ENCODE measurements around the gene RGS16.

The RGS16 gene

GRCh38 chr1:182608845-182609610 is 4.8 kb upstream of the RGS16 start:
- Mint-ChIP-seq H3K9me3 (no peaks in the 10 kb centered on the region), H3K36me3 (no peaks in the 10 kb centered on the region), H3K27ac (no peak overlapping the region), H3K4me3 (no peak overlapping the region), H3K27me3 (peaks cover 38 to 48% of the 10 kb centered on the region in 2 donors), H3K4me1 (peaks cover 11 to 15% of the 10 kb centered on the region in 2 donors)
- DNase-seq (no peak), ATAC-seq (replicated peaks) (no peak)

- Mint-ChIP-seq H3K27ac (no peak overlapping the region), H3K4me3 (no peak overlapping the region), H3K36me3 (peaks cover under 1 to 3% of the 10 kb centered on the region in 2 donors), H3K4me1 (peaks cover 7 to 13% of the 10 kb centered on the region in 2 donors), H3K9me3 (no peaks in the 10 kb centered on the region), H3K27me3 (peaks cover 31 to 40% of the 10 kb centered on the region in 2 donors)
- DNase-seq (no peak), ATAC-seq (replicated peaks) (no peak)
Observed at GRCh38 chr1:182608236-182608635, 4.0 kb upstream of the RGS16 start.

GRCh38 chr1:182607566-182607965 is 3.4 kb upstream of the RGS16 start:
- DNase-seq: no peak
- H3K36me3 Mint-ChIP-seq: peaks cover 3% of the 10 kb centered on the region in 2 donors
- H3K27ac Mint-ChIP-seq: no peak overlapping the region

GRCh38 chr1:182603646-182604174 is 479 bp downstream of the RGS16 start:
- H3K36me3 Mint-ChIP-seq: peaks cover 3 to 11% of the 10 kb centered on the region in 2 donors
- peak; percentile 17 to 18 for ATAC-seq (replicated peaks)
- H3K4me1 Mint-ChIP-seq: peaks cover 10 to 14% of the 10 kb centered on the region in 2 donors
- H3K4me3 Mint-ChIP-seq: no peak overlapping the region
- H3K27ac Mint-ChIP-seq: peak overlapping the region; percentile 92
- DNase-seq: no peak
- peaks cover 4 to 5% of the 10 kb centered on the region in 2 donors for H3K27me3 Mint-ChIP-seq
- no peaks in the 10 kb centered on the region for H3K9me3 Mint-ChIP-seq

More at GRCh38 chr1:182607566-182607965, 3.4 kb upstream of the RGS16 start:
- Mint-ChIP-seq H3K4me1 (peaks cover 7 to 16% of the 10 kb centered on the region in 2 donors), H3K9me3 (no peaks in the 10 kb centered on the region), H3K4me3 (no peak overlapping the region), H3K27me3 (peaks cover 26 to 34% of the 10 kb centered on the region in 2 donors)
- ATAC-seq (replicated peaks): no peak

GRCh38 chr1:182602935-182603645 is 1.1 kb downstream of the RGS16 start:
- Mint-ChIP-seq H3K9me3 (no peaks in the 10 kb centered on the region), H3K27me3 (peaks cover 3 to 5% of the 10 kb centered on the region in 2 donors), H3K4me1 (peaks cover 10 to 20% of the 10 kb centered on the region in 2 donors), H3K36me3 (peaks cover 3 to 11% of the 10 kb centered on the region in 2 donors), H3K27ac (peak overlapping the region; percentile 92), H3K4me3 (no peak overlapping the region)
- DNase-seq (peak; percentile 15), ATAC-seq (replicated peaks) (peak; percentile 59 to 68)

GRCh38 chr1:182601913-182602312 is 2.3 kb downstream of the RGS16 start:
- no peaks in the 10 kb centered on the region for H3K9me3 Mint-ChIP-seq
- H3K27ac Mint-ChIP-seq: no peak overlapping the region
- H3K27me3 Mint-ChIP-seq: peaks cover under 1 to 3% of the 10 kb centered on the region in 2 donors
- peaks cover 7 to 14% of the 10 kb centered on the region in 2 donors for H3K4me1 Mint-ChIP-seq
- DNase-seq (no peak), ATAC-seq (replicated peaks) (no peak)
- no peak overlapping the region for H3K4me3 Mint-ChIP-seq
- H3K36me3 Mint-ChIP-seq: peaks cover 3 to 11% of the 10 kb centered on the region in 2 donors

- DNase-seq: peak; percentile 42
- peaks cover 0 to 3% of the 10 kb centered on the region in 2 donors for H3K27me3 Mint-ChIP-seq
- H3K36me3 Mint-ChIP-seq: peaks cover 3 to 11% of the 10 kb centered on the region in 2 donors
- no peak overlapping the region for H3K27ac Mint-ChIP-seq
- no peak overlapping the region for H3K4me3 Mint-ChIP-seq
- peak in 1 of 2 donors; percentile 11 for ATAC-seq (replicated peaks)
- peaks cover 7 to 13% of the 10 kb centered on the region in 2 donors for H3K4me1 Mint-ChIP-seq
- H3K9me3 Mint-ChIP-seq: no peaks in the 10 kb centered on the region
Observed at GRCh38 chr1:182601416-182601786, 2.8 kb downstream of the RGS16 start.

- H3K36me3 Mint-ChIP-seq: peaks cover 3 to 11% of the 10 kb centered on the region in 2 donors
- no peak overlapping the region for H3K27ac Mint-ChIP-seq
- DNase-seq (no peak), ATAC-seq (replicated peaks) (no peak)
- peaks cover 7 to 13% of the 10 kb centered on the region in 2 donors for H3K4me1 Mint-ChIP-seq
- H3K27me3 Mint-ChIP-seq: peaks cover 0 to 3% of the 10 kb centered on the region in 2 donors
- no peaks in the 10 kb centered on the region for H3K9me3 Mint-ChIP-seq
- no peak overlapping the region for H3K4me3 Mint-ChIP-seq
Observed at GRCh38 chr1:182600745-182601415, 3.3 kb downstream of the RGS16 start.

GRCh38 chr1:182600036-182600713 is 4.0 kb downstream of the RGS16 start:
- H3K4me3 Mint-ChIP-seq: no peak overlapping the region
- peaks cover 0 to 3% of the 10 kb centered on the region in 2 donors for H3K27me3 Mint-ChIP-seq
- H3K9me3 Mint-ChIP-seq: no peaks in the 10 kb centered on the region
- peaks cover 7 to 13% of the 10 kb centered on the region in 2 donors for H3K4me1 Mint-ChIP-seq
- peaks cover 3 to 11% of the 10 kb centered on the region in 2 donors for H3K36me3 Mint-ChIP-seq
- DNase-seq: no peak
- ATAC-seq (replicated peaks): no peak
- peak overlapping the region; percentile 27 for H3K27ac Mint-ChIP-seq

GRCh38 chr1:182599339-182599738 is 4.8 kb downstream of the RGS16 start:
- H3K27ac Mint-ChIP-seq: no peak overlapping the region
- peaks cover 4 to 13% of the 10 kb centered on the region in 2 donors for H3K4me1 Mint-ChIP-seq

GRCh38 chr1:182598296-182598695 is 5.9 kb downstream of the RGS16 start:
- DNase-seq (no peak), ATAC-seq (replicated peaks) (no peak)
- H3K36me3 Mint-ChIP-seq: peaks cover 0 to 11% of the 10 kb centered on the region in 2 donors
- H3K4me1 Mint-ChIP-seq: peaks cover 3 to 13% of the 10 kb centered on the region in 2 donors
- H3K4me3 Mint-ChIP-seq: no peak overlapping the region
- no peaks in the 10 kb centered on the region for H3K27me3 Mint-ChIP-seq
- H3K9me3 Mint-ChIP-seq: no peaks in the 10 kb centered on the region
- H3K27ac Mint-ChIP-seq: no peak overlapping the region

More at GRCh38 chr1:182599339-182599738, 4.8 kb downstream of the RGS16 start:
- DNase-seq: no peak
- ATAC-seq (replicated peaks): no peak
- H3K9me3 Mint-ChIP-seq: no peaks in the 10 kb centered on the region
- H3K4me3 Mint-ChIP-seq: no peak overlapping the region
- H3K36me3 Mint-ChIP-seq: peaks cover 3 to 11% of the 10 kb centered on the region in 2 donors
- H3K27me3 Mint-ChIP-seq: peaks cover 0 to 1% of the 10 kb centered on the region in 2 donors

- Mint-ChIP-seq H3K9me3 (no peaks in the 10 kb centered on the region), H3K27ac (no peak overlapping the region)
- no peak for ATAC-seq (replicated peaks)
Observed at GRCh38 chr1:182596934-182597333, 7.3 kb downstream of the RGS16 start.

GRCh38 chr1:182595641-182596240 is 8.4 kb downstream of the RGS16 start:
- H3K36me3 Mint-ChIP-seq: peaks cover 0 to 8% of the 10 kb centered on the region in 2 donors
- peaks cover 0 to 13% of the 10 kb centered on the region in 2 donors for H3K4me1 Mint-ChIP-seq
- H3K9me3 Mint-ChIP-seq: no peaks in the 10 kb centered on the region
- ATAC-seq (replicated peaks) (peak; percentile 48 to 62), DNase-seq (peak; percentile 32)
- H3K27me3 Mint-ChIP-seq: no peaks in the 10 kb centered on the region
- no peak overlapping the region for H3K27ac Mint-ChIP-seq
- H3K4me3 Mint-ChIP-seq: no peak overlapping the region

More at GRCh38 chr1:182596934-182597333, 7.3 kb downstream of the RGS16 start:
- no peak for DNase-seq
- Mint-ChIP-seq H3K36me3 (peaks cover 0 to 8% of the 10 kb centered on the region in 2 donors), H3K4me3 (no peak overlapping the region), H3K27me3 (no peaks in the 10 kb centered on the region), H3K4me1 (peaks cover 0 to 13% of the 10 kb centered on the region in 2 donors)
